Activated CD4-positive, alpha-beta memory T cell treated with anti-CD3 and anti-CD28 coated beads, Interleukin-2, amount 10 ng/mL, durations not matched to agents 7 days and 5 days (primary cell): Measurements from ENCODE around the gene ZNF581. TPM values are rescaled to one million over a fixed set of nuclear protein-coding genes. Genes with fewer than 3 reads are reported as not detected.

Experiments used
- CTCF ChIA-PET: fragments of 350-600 bp; sonication (Branson Sonifier 250); formaldehyde crosslinking; loops from one replicate; lab custom pipeline; 2021; ENCODE audit warnings: antibody characterized with exemption, inconsistent platforms; lab: Charles Lee
- POLR2A ChIA-PET: fragments of 350-600 bp; sonication (Branson Sonifier 250); formaldehyde crosslinking; loops from one replicate; lab custom pipeline; 2021; ENCODE audit warnings: antibody characterized with exemption; lab: Charles Lee
- DNase-seq: peaks from one replicate; pipeline ENCODE4 v3.0.0-alpha.2; 2020
- H3K27ac Mint-ChIP-seq: one replicate; pipeline ENCODE4 v1.8.0; 2021; ENCODE audit warnings: mild to moderate bottlenecking, mixed read lengths
- H3K27me3 Mint-ChIP-seq: one replicate; pipeline ENCODE4 v1.8.0; 2021; ENCODE audit warnings: mixed read lengths
- H3K36me3 Mint-ChIP-seq: one replicate; pipeline ENCODE4 v1.8.0; 2021; ENCODE audit warnings: low read depth, mixed read lengths
- H3K4me1 Mint-ChIP-seq: one replicate; pipeline ENCODE4 v1.8.0; 2021; ENCODE audit warnings: mixed read lengths
- H3K4me3 Mint-ChIP-seq: one replicate; pipeline ENCODE4 v1.8.0; 2021; ENCODE audit warnings: mild to moderate bottlenecking, mixed read lengths
- H3K9me3 Mint-ChIP-seq: one replicate; pipeline ENCODE4 v1.8.0; 2021; ENCODE audit warnings: mixed read lengths
- total RNA-seq, 2 experiments: library from RNA; stranded (reverse); gene quantifications; one replicate each; pipeline ENCODE4 v1.2.3, GENCODE V29; 2021

ZNF581 gene
- total RNA-seq, 2 experiments from 2014 or later, result 26.6 to 30.1 TPM

DNA sequence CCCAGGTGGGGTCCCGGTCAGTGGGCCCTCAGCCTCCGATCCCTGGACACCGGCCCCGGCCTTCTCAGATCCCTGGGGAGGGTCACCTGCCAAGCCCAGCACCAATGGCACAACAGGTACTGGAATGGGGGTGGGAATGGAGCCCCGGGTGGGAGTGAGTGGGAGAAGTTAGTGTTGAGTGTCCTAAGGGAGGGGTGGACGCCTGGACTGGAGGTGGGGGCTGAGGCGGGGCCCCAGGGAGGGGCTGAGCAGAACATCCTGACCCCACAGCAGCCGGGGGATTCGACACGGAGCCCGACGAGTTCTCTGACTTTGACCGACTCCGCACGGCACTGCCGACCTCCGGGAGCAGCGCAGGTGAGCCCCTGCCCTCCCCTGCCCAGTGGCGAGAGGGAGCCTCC lies 49.2 kb downstream of the ZNF581 start:
- CTCF ChIA-PET, result no interaction called here
- DNase-seq, result no peak
- Mint-ChIP-seq H3K4me3 (no peak overlapping the region), H3K4me1 (peaks cover 7% of the 10 kb centered on the region), H3K36me3 (peaks cover 31% of the 10 kb centered on the region), H3K27me3 (no peaks in the 10 kb centered on the region), H3K27ac (no peak overlapping the region), H3K9me3 (no peaks in the 10 kb centered on the region)
- POLR2A ChIA-PET, result no interaction called here

DNA sequence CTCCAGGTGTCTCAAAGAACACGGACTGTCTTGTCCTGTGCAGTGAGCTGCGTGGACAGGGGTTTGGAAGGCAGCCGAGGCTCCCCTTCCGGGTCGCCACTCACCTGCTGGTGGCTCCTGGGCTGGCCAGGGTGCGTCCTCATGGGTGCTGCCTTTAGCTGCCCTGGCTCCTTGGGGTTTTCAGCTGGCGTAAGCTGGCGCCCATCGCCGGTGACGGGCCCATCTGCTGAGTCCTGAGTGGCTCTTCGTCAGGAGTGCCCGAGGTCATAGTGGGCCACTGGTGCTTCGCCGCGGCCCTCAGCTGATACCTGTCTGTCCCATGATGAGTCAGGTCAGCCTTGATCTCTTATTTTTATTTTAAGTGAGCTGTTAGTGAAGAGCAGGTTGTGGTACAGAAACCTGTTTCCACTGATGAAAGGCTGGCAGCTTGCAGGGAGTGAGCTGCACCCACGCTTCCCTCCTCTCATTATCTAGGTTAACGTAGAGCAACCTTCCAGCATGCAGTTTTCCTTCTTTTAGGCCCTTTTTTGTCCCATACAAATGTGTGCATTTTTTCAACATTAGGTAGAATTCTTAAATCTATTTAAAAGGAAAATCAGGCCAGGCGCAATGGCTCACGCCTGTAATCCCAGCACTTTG lies 50.0 kb downstream of the ZNF581 start:
- H3K9me3 Mint-ChIP-seq, result no peaks in the 10 kb centered on the region
- no peak overlapping the region for H3K4me3 Mint-ChIP-seq
- H3K27me3 Mint-ChIP-seq, result no peaks in the 10 kb centered on the region
- no peak overlapping the region for H3K27ac Mint-ChIP-seq
- ChIA-PET POLR2A (no interaction called here), CTCF (interaction anchor here (0.9 kb wide), 1 partner anchor 10 kb away, joined by 3 read pairs; no protein-coding TSS in a partner anchor)
- H3K4me1 Mint-ChIP-seq, result peaks cover 2% of the 10 kb centered on the region
- DNase-seq, result no peak
- H3K36me3 Mint-ChIP-seq, result peaks cover 35% of the 10 kb centered on the region

DNA sequence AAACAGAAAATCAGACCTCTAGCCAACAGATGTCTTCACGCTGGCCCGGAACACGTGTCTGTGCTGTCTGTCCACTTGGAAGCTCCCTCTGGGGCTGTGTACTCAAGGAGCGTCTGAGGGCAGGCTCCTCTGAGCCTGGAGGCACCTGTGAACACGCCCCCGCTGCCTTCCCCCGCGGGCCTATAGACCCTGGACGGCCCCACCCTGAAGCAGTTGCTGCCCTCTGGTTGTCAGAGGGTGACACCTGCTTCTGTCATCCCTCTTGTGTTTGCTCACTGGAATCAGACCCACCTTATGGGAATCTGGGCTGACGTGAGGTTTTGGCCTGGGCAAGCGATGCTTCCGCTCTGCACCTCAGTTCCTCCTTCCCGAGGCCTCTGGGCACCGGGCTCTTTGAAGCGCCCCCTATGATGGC lies 50.8 kb downstream of the ZNF581 start:
- no peak for DNase-seq
- no peak overlapping the region for H3K27ac Mint-ChIP-seq
- H3K4me1 Mint-ChIP-seq, result no peaks in the 10 kb centered on the region
- ChIA-PET POLR2A (no interaction called here), CTCF (no interaction called here)
- H3K9me3 Mint-ChIP-seq, result no peaks in the 10 kb centered on the region
- no peak overlapping the region for H3K4me3 Mint-ChIP-seq
- peaks cover 32% of the 10 kb centered on the region for H3K36me3 Mint-ChIP-seq
- H3K27me3 Mint-ChIP-seq, result no peaks in the 10 kb centered on the region

DNA sequence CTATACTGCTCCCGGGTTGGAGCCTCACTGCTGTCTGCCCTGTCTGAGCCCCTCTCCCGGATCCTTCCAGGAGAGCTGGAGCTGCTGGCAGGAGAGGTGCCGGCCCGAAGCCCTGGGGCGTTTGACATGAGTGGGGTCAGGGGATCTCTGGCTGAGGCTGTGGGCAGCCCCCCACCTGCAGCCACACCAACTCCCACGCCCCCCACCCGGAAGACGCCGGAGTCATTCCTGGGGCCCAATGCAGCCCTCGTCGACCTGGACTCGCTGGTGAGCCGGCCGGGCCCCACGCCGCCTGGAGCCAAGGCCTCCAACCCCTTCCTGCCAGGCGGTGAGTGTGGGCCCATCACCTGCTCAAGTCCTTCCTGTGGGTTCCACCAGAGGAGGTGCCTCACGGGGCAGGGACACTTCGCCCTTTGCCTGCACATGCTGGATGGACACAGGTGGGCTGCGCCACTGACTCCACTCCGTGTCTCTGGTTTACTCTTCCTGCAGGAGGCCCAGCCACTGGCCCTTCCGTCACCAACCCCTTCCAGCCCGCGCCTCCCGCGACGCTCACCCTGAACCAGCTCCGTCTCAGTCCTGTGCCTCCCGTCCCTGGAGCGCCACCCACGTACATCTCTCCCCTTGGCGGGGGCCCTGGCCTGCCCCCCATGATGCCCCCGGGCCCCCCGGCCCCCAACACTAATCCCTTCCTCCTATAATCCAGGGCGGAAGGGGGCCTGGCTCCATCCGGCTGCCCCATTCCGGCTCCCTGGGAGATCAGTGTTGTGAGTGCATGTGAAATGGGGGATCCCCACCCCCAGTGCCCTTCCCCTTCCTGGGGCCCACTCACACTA lies 51.4 kb downstream of the ZNF581 start:
- Mint-ChIP-seq H3K36me3 (peaks cover 27% of the 10 kb centered on the region), H3K9me3 (no peaks in the 10 kb centered on the region), H3K4me3 (no peak overlapping the region), H3K27me3 (no peaks in the 10 kb centered on the region), H3K27ac (no peak overlapping the region), H3K4me1 (no peaks in the 10 kb centered on the region)
- POLR2A ChIA-PET, result no interaction called here
- no peak for DNase-seq
- CTCF ChIA-PET, result no interaction called here

Other genes starting within 250 kb of the ZNF581 start
- 100 to 1,000 TPM; 277 to 284 TPM for gene UBE2S, start 235.9 kb upstream of the ZNF581 start, total RNA-seq
- gene SHISA7, start 200.3 kb upstream of the ZNF581 start, total RNA-seq, result not detected
- 10 to 100 TPM; 14.5 to 16.7 TPM for gene ISOC2, start 182.0 kb upstream of the ZNF581 start, total RNA-seq
- gene C19orf85, start 178.9 kb upstream of the ZNF581 start, total RNA-seq, result not detected
- gene ZNF628, start 167.0 kb upstream of the ZNF581 start, total RNA-seq, result 1 to 10 TPM; 6.7 to 9.1 TPM
- 10 to 100 TPM; 11.9 to 12.0 TPM for gene NAT14, start 158.5 kb upstream of the ZNF581 start, total RNA-seq
- under 1 TPM; 0.15 to 0.18 TPM for gene SSC5D, start 155.2 kb upstream of the ZNF581 start, total RNA-seq
- not detected for gene SBK2, start 106.5 kb upstream of the ZNF581 start, total RNA-seq
- gene SBK3, start 98.1 kb upstream of the ZNF581 start, total RNA-seq, result not detected
- 1 to 10 TPM; 6.4 to 6.6 TPM for gene ZNF579, start 62.8 kb upstream of the ZNF581 start, total RNA-seq
- 10 to 100 TPM; 10.9 to 11.7 TPM for gene FIZ1, start 44.1 kb upstream of the ZNF581 start, total RNA-seq
- 10 to 100 TPM; 35.4 to 37.3 TPM for gene ZNF524, start 43.4 kb upstream of the ZNF581 start, total RNA-seq
- 10 to 100 TPM; 15.3 to 15.4 TPM for gene ZNF865, start 38.0 kb upstream of the ZNF581 start, total RNA-seq
- gene ZNF784, start 19.1 kb upstream of the ZNF581 start, total RNA-seq, result 1 to 10 TPM; 6.4 to 7.4 TPM
- 10 to 100 TPM; 35.7 to 39.7 TPM for gene ZNF580, start 2.6 kb upstream of the ZNF581 start, total RNA-seq
- 1 to 10 TPM; 3.7 to 3.8 TPM for gene CCDC106, start 4.6 kb downstream of the ZNF581 start, total RNA-seq
- gene U2AF2, start 11.4 kb downstream of the ZNF581 start, total RNA-seq, result 100 to 1,000 TPM; 204 to 213 TPM
- 10 to 100 TPM; 63.9 to 64.5 TPM for gene EPN1, start 31.6 kb downstream of the ZNF581 start, total RNA-seq
- not detected for gene NLRP9, start 94.8 kb downstream of the ZNF581 start, total RNA-seq
- not detected for gene RFPL4A, start 115.4 kb downstream of the ZNF581 start, total RNA-seq
- gene RFPL4AL1, start 125.5 kb downstream of the ZNF581 start, total RNA-seq, result not detected
- not detected for gene NLRP11, start 188.3 kb downstream of the ZNF581 start, total RNA-seq
- not detected for gene NLRP4, start 192.9 kb downstream of the ZNF581 start, total RNA-seq